HG02970 (cell line): ENCODE measurements around the gene RRP12.

ENCODE experiments used
- ATAC-seq: cut with Tn5 transposase; IDR thresholded peaks from one replicate; pipeline ENCODE4 v1.9.1; 2021; ENCODE audit warnings: mild to moderate bottlenecking, moderate library complexity, moderate number of reproducible peaks; ENCODE audit not compliant: unreplicated experiment, low FRiP score

Gene RRP12

DNA sequence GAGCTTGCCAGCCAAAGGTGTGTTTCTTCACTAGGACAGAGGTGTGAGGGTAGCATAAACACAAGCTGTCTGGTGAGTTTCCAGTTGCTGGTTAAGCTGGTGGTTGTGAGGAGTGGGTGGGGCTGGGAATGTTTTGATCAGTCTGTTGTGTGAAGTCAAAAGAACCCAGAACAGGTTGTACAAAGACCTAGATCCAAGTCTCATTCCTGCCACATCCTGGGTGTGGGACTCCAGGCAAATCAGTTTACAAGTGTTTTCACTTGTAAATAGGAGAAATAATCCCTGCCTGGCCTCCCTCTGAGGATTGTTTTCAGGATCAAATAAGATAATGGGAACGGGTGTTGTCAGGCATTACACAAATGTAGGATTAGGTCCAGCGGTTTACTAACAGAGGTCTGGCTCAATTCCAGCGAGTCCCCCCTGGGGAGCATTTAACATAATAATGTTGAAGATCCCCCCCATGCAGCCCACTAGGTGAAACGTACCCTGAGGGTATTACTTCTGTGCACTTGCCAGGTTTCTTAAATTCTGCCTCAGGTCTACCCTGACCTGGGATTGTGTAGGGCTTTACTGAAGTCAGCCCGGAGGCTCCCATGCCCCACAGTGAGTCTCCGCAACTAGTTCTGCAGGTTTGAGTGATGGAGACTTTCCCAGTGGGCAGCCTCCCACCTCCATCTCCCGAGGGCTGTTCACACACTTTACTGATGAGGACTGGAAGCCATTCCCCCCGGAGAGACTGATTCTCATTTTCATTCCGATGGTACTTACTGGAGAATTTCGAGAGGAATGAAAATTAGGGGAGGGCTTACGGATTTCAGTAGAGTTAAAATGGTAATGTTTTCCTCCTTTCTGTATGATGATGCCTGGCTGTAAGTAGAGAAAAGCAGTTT, 64.0 kb downstream of the RRP12 start:
- ATAC-seq = no peak

DNA sequence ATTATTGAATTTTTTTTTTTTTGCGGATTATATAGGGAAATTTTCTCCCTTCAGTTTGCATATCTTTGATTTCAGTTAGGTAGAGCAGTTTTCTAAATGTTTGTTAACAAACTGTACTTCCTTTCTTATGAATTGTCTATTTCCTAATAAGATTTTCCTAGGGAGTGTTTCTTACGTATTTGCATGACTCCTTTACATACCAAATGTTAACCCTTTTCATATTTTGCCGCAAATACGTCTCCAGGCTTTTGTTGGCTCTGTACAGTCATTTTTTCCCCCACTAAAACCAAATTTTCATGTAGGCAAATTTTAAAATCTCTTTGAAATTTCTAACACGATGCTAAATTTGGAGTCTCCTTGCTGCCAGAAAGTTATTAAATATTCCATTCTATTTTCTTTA, 64.7 kb downstream of the RRP12 start:
- ATAC-seq = no peak

DNA sequence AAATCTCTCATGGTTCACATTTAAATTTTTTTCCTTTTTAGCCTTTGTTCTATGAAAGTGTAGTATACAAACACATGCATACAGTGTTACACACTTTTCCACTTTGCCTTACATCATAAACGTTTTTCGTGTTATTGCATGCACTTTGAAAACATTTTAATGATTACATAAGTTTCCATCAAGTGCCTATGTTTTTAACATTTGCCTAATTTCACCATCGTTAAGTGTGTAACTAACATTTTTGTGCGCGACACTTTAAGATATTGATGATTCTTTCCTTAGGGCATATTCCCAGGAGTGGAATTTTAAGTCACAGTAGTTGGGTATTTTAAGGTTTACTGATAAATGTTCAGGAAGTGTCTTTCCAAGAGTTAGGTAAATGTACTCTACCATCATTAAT, 65.1 kb downstream of the RRP12 start:
- no peak for ATAC-seq

DNA sequence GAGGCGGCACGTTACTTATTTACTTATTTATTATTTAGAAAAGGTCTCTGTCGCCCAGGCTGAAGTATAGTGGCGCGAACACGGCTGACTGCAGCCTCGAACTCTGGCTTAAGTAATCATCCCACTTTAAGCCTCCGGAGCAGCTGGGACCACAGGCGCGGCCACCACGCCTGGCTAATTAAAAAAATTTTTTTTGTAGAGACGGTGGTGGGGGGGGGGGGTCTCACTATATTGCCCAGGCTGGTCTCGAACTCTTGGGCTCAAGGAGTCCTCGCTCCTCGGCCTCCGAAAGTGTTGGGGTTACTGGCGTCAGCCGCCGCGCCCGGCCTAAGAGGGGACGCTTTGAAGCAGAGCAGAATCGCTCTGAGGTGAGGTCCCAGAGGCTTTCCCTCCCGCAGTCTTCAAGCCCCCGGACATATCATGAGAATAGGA, 65.9 kb downstream of the RRP12 start:
- ATAC-seq = no peak

DNA sequence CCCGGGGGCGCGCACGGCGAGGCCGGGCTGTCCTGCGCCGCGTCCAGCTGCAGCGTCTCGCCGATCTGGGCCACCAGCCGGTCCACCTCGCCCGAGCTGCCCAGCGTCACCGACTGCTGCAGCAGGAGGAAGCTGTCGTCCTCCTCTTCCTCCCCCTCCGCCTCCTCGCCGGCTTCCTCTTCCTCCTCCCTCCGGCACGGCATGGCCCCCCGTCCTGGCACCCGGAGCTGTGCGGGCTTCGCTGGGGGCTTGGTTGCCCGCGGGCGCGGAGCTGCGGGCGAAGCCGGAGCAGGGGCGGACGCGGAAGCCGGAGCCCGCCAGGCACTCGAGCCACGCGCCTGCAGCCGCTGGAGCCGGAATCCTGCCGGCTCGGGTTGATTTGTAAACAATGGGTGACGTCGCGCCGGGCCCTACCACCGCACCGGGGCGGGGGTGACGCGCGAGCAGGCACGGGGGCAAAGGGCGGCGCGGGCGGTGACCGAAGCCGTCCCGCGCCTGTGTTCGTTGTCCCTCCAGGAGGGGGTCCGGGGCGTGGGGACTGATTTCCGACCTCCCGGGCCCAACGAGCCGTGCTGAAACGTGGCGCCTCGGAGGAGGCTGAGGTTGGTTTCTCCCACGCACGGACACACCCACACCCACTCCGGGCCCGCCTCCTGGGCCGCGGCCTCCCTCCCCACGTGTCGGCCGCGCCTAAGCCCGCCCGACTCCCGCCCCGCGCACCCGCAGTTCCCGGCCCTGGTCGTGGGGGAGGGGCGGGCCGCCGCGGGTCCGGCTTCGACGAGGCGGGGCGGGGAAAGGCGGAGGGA, 66.6 kb downstream of the RRP12 start, which contains the start of gene FRAT2:
TSS of gene FRAT2 (minus strand) at position 360 of the 806 bp plus-strand sequence. CDS start at position 203, 157 bp downstream.
- peak; percentile 82 for ATAC-seq

DNA sequence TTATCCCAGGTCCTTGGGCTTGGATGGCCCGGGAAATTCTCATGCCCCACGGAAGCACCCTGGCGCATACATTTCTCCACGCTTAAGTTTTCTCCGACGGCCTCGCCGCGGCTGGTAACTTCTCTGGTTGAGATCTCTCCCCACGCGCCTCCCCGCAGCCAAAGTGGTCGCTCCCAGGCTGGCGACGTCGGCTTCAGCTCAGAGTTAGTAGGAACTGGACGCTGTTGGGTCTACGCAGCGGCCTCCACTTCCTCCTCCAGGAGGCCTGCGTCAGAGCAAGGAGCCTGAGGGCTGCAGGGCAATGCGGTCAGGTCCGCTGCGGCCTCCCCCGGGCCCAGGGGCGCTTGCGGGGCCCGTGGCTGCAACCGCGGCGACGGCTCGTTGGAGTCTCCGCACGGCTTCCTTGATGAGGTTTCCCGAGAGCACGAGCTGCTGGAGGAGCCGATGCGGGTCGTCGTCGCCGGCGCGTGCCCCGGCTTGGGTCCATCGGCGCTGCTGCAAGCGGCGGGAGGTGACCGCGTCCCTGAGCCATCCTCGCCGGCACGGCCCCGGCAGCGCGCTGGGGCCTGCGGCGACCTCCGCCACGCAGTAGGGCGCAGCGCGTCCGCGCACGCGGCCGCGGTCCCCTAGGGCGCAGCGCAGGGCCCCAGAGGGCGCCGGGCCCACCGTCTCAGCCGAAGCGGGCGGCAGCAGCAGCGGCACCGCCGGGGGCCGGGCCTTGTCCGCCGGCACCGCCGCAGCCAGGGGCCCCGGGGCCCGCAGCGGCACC, 67.4 kb downstream of the RRP12 start:
- ATAC-seq = peak; percentile 19

DNA sequence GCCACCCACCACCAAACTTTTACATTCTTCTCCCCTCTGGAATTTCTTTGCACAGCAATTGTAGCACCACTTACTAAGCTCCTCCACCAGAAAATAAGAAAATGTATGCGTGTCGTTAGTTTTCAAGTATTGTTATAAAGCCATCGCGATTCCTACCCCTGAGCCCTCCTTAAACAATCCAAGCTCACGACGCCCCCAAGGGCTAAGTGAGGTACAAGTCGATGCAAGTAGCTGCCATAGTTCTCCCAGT, 67.9 kb downstream of the RRP12 start:
- no peak for ATAC-seq

DNA sequence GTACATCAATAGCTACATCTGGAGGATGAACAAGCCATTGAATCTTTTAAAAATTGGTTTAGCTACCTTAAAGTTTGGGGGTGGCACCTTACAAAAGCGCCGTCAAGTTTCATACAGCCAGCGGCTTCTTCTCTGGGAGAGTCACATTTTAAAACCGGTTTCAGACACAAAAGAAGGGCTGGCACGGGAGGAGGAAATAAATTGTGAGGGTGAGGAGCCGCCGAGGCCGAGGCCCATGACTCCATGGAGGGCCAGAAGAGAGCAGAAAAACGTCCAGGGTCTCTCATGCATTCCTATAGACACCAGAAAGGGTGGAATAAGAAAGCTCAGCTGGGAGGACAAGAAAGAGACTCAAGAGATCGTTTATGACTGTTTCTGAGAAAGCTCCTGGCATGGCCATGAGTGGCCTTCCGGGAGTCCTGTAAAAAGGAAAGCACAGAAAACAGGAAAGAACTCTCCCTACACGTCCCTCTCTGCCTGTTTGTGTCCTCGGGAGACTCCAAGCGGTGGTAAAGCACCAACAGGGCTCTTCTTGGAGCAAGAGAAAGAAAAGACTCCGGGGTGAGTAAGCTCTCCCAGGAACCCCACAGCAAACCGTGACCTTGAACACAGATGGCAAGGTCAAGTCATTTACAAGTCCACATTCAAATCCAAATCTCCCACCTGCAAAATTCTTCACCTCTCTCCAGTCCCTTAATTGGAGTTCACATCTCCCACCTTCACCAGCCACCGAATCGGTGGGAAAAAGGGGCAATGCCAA, 68.4 kb downstream of the RRP12 start:
- no peak for ATAC-seq

DNA sequence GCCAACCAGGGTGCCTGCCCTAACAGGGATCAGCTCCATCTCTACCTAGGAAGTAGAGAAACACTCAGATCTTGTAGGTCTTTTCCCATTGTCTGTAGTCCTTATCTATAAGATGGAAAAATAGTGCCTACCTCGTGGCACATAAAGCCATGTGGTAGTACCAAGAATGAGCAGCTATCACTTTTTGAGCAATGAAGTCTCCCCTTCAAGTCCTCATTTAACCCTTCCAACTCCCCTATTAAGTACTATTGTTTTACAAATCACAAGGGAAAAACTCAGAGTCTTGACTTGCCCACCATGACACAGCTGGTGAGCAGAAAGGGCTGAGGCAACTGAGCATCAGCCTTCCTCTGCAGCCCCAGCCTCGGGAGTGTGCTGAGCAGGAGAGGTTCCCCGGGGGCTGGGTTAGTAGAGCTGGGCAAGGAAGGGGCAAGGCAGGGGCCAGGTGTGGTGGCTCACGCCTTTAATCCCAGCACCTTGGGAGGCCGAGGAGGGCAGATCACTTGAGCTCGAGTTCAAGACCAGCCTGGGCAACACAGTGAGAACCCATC, 69.9 kb downstream of the RRP12 start:
- ATAC-seq = no peak

DNA sequence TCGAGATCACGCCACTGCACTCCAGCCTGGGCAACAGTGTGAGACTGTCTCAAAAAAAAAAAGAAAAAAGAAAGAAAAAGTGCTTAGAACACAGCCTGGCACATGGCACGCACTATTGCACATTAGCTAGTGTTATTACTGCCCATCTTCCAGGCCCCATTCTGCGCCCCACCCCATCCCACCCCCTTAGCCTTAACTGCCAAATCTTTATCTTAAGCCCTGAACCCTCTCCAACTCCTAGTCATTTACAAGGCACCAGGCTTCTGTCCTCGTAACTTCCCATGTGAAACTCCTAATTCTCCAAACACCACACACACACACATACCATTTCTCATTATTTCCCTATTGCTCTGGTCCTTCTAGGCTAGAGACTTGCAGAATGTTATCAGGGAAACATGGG, 71.4 kb downstream of the RRP12 start:
- no peak for ATAC-seq

DNA sequence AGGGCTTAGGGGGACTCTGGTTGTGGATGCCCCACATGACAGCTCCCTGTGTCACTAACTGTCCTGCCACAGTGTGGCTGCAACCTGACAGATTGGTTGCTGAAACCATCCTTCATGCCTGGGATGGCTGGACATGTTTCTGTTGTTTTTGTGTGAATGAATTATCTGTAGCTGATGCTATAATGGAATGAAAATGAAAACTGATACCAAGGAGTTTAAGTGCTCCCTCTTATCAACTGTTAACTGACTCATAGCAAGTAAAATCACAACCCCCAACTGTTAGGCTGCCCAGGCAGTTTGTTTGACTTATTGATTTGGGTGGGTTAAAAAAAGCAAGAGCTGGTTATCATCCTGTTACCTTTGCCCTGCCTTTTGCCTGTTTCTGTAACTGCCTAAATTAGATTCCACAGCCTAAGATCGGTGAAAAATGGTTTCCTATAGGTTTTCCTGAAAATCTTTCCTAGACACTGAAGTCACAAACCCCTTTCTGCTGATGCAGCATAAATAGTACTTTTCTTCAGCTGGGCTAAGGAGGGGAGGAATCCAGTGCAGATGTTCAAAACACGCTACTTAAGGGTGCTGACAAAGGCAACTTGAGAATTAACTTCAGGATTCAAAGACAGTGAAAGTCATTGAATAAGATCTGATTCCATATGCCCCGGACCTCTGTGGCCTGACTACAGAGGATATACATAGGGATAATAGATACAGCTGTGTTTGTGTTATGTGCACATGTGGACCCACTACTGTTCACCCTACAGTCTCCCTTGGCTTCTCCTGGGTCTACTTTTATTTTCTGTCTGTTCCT, 72.3 kb downstream of the RRP12 start:
- ATAC-seq = no peak

DNA sequence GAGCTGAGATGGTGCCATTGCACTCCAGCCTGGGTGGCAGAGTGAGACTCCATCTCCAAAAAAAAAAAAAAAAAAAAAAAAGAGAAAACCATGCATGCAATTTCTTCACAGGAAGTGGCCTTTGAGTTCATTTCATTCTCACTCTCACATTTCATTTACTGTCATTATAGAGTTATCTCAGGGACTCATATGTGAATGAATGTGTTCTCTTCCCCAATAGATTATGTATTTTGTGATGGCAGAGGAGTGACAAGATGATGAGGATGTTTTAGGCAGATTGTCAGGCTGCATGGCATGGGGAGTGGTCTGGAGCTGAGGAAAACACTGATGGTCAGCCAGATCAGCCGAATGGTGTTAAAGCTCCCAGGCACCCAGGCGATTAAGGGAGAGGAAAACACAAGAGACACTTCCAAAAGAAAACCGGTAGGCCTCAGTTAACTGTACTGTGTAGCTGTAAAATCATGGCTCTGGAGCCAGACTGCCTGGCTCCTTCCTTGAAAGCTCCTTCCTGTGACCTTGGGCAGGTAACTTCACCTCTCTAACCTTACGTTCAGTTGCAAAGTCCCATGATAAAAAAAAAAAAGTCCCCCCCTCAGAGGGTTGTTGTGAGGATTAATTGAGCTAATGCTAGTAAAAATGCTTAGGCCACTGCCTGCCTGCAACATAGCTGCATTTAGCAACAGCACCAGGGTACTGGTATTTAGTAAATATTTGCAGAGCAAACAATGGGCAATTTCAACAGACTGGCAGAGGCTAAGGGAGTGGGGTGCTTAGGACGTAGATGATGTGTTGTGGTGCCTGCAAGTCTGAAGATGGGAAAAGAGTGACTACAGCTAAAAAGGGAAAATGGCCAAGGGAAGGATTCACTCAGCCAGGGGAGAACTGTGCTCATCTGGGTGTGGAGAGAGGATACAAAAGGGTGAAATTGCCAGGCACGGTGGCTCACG, 73.5 kb downstream of the RRP12 start:
- no peak for ATAC-seq

DNA sequence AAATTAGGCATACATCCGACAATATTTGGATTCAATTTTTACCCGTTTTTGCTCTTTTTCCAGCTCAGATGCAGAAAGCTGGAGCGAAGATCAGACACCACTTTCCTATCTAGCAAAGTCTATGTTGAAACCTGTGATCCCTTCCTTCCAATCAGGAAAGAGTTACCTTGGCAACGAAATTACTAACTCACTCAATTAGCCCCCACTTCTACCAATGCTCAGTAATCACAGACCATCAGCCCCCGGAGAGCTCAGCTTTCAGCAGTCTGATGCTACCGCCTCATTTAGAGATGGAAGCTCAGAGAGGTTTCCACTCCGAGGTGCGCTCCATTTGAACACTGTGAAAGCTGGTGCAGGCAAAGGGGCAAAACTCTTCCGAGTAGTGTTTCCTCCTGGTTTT, 75.4 kb downstream of the RRP12 start:
- ATAC-seq = no peak

DNA sequence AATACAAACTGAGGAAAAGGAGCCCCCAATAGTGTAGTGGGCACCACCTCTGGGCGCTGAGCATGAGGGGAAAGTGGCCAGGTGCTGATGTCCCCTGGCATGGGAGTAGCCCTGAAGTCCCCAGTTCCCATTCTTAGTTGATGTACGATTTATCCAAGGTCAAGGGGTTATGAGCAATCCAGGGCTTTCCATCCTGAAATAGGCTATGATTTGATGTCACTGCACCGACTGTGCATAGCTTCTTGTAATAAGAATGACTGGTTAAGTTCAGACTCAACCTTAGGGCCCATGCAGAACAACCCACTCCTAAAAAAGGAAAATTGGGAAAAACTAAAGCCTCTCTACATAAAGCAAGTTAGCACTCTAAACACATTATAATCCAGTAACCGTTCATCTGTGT, 77.6 kb downstream of the RRP12 start:
- no peak for ATAC-seq

DNA sequence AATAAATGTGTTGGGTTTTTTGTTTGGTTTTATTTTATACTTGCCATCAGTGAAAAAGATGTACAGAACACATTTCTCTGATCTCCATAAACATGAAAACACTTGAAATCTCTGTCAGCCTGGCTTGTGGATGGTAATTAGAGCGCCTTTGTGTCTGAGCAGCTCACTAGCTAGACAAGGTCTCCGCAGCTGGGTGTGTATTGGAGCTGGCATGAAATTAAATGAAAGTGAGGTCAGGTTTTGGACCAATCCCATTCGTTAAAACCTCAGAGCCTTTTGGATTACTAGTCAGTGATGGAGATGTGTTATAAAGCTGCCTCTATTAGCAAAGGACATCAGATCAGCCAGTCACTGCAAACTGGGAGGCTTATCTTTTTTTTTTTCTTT, 79.3 kb downstream of the RRP12 start:
- ATAC-seq = no peak

DNA sequence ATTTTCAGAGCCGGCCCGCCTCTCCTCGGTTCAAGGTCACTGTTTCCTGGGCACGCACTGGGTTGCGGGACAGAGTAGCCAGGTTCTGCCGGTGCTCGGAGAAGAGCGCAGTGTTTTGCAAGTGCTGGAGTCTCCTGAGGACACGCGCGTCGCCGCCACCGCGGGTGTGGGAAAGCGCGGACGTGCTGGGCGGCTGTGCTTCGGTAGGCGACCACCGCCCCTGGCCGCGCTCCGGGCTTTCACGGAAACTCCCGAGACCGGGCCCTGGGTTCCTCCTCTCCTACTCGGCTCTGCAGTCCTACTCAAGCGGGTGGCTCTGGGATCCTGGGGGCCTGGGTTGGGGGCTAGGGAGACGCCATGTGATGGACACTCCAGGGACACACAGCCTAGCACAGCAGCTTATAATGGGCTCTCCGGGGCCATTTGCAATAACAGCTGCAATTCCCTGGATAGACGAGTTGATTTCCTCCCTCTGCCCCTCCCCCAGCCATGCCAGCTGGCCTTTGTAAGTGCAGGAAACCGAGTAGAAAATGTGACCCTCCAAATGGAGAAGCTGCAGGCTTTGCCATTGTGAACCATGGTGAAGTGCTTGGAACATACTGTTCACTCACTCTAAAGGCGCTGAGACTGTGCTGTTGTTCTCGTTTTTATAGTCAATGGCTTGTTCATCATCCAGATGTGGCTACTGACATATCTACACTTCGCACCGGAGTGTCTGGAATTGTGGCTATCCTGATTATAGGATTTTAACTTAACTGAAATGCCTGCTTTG, 79.9 kb downstream of the RRP12 start:
- no peak for ATAC-seq

DNA sequence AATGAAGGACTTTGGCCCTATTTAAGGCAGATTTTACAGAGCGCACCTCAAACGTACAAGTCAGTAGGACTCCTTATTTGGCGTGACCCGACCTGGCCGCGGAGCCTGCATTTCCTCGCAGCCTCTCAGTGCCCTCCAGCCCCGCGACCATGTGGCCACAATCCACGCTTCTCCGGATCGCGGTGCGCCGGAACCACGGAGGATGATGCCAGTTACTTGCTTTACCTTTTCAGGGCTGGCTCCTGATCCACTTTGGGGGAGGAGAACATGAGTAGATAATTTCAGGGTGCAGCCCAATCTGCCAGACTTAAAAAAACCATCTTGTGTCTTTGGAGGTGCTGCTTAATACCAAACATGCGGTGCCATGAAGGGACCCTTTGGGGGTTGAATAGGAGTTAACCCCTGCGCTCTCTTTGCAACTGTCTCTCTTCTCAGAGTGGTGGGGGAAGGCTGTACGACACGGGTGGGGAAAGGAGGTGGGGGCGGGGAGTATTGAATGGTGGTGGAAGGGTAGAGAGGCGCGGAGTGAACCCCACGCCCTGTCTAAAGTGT, 80.6 kb downstream of the RRP12 start:
- no peak for ATAC-seq
